Osteoblast (primary cell): ENCODE measurements around the gene LRRC25. TPM values are rescaled to one million over a fixed set of nuclear protein-coding genes. Genes with fewer than 3 reads are reported as not detected.
A peak's percentile ranks its signal among the peaks of the same experiment; 100 is the strongest.

Experiments used
- DNase-seq: peaks from one replicate; pipeline ENCODE4 v3.0.0; 2011; ENCODE audit warnings: low spot score, mixed read lengths; ENCODE audit not compliant: insufficient read length; ENCODE audit errors: missing footprints
- H2AFZ ChIP-seq: 2 replicates; pipeline ENCODE4 v1.6.0; 2011; ENCODE audit warnings: mild to moderate bottlenecking, low read length
- H3K27ac ChIP-seq: 2 replicates; pipeline ENCODE4 v1.5.1; 2011; ENCODE audit warnings: mild to moderate bottlenecking, low read depth, low read length, moderate library complexity
- H3K27me3 ChIP-seq: 2 replicates; pipeline ENCODE4 v1.6.0; 2012; ENCODE audit warnings: mild to moderate bottlenecking, control low read depth, inconsistent platforms, low read length, moderate library complexity; ENCODE audit not compliant: insufficient read depth
- H3K36me3 ChIP-seq: 2 replicates; pipeline ENCODE4 v1.5.1; 2011; ENCODE audit warnings: mild to moderate bottlenecking, low read length, control low read depth, moderate library complexity; ENCODE audit not compliant: insufficient read depth
- H3K4me1 ChIP-seq: 2 replicates; pipeline ENCODE4 v1.5.1; 2011; ENCODE audit warnings: mild to moderate bottlenecking, low read length, control low read depth, moderate library complexity; ENCODE audit not compliant: insufficient read depth
- H3K4me2 ChIP-seq: 2 replicates; pipeline ENCODE4 v1.6.0; 2011; ENCODE audit warnings: mild to moderate bottlenecking, low read length; ENCODE audit not compliant: insufficient read depth
- H3K4me3 ChIP-seq: fragments of 200-600 bp; sonication (generic); 3 replicates; pipeline ENCODE4 v1.5.1; 2012; ENCODE audit warnings: mild to moderate bottlenecking, low read length, inconsistent platforms; ENCODE audit not compliant: insufficient read depth
- H3K79me2 ChIP-seq: 2 replicates; pipeline ENCODE4 v1.6.0; 2012; ENCODE audit warnings: mild to moderate bottlenecking, low read length, control low read depth, inconsistent platforms; ENCODE audit not compliant: insufficient read depth
- H3K9me3 ChIP-seq: 2 replicates; pipeline ENCODE4 v1.5.1; 2011; ENCODE audit warnings: low read depth, low read length, control low read depth
- H4K20me1 ChIP-seq: 2 replicates; pipeline ENCODE4 v1.6.0; 2012; ENCODE audit warnings: mild to moderate bottlenecking, low read length, control low read depth; ENCODE audit not compliant: insufficient read depth
- CTCF ChIP-seq: IDR thresholded peaks from 2 replicates; pipeline ENCODE4 v1.5.1; 2011; ENCODE audit warnings: mild to moderate bottlenecking, low read depth, low read length, moderate library complexity; ENCODE audit errors: extremely low read depth
- total RNA-seq: library from RNA; depleted of rRNA; stranded (reverse); fragments of >200 nt; gene quantifications from 2 replicates; pipeline ENCODE4 v1.2.3, GENCODE V29; 2012

LRRC25 gene
- total RNA-seq, 1 donor: 1.1 TPM

GRCh38 chr19:18393836-18394235, 3.6 kb downstream of the LRRC25 start:
- Histone ChIP-seq H2AFZ (peak overlapping the region; percentile 20), H3K9me3 (no peaks in the 10 kb centered on the region), H3K79me2 (no peaks in the 10 kb centered on the region), H3K27me3 (peaks cover 17% of the 10 kb centered on the region), H3K4me2 (no peak overlapping the region), H3K4me3 (no peak overlapping the region), H3K27ac (no peak overlapping the region), H3K36me3 (peaks cover 10% of the 10 kb centered on the region), H4K20me1 (no peaks in the 10 kb centered on the region), H3K4me1 (peaks cover 15% of the 10 kb centered on the region)
- no peak for TF ChIP-seq CTCF
- peak; percentile 62 for DNase-seq

- H3K79me2 ChIP-seq: peaks cover 2% of the 10 kb centered on the region
- no peak overlapping the region for H2AFZ ChIP-seq
- TF ChIP-seq CTCF: no peak
- no peaks in the 10 kb centered on the region for H3K9me3 ChIP-seq
- no peak overlapping the region for H3K27ac ChIP-seq
- no peak overlapping the region for H3K4me2 ChIP-seq
- no peaks in the 10 kb centered on the region for H4K20me1 ChIP-seq
- peaks cover 18% of the 10 kb centered on the region for H3K4me1 ChIP-seq
- no peak overlapping the region for H3K4me3 ChIP-seq
- DNase-seq: peak; percentile 74
- H3K36me3 ChIP-seq: peaks cover 14% of the 10 kb centered on the region
- H3K27me3 ChIP-seq: peaks cover 15% of the 10 kb centered on the region
Measured at GRCh38 chr19:18392926-18393325, 4.5 kb downstream of the LRRC25 start.

- Histone ChIP-seq H3K4me2 (peak overlapping the region; percentile 19), H2AFZ (peak overlapping the region; percentile 41), H4K20me1 (no peaks in the 10 kb centered on the region), H3K79me2 (peaks cover 2% of the 10 kb centered on the region), H3K27ac (no peak overlapping the region), H3K27me3 (peaks cover 9% of the 10 kb centered on the region), H3K9me3 (no peaks in the 10 kb centered on the region), H3K4me3 (no peak overlapping the region), H3K4me1 (peaks cover 15% of the 10 kb centered on the region), H3K36me3 (peaks cover 14% of the 10 kb centered on the region)
- DNase-seq: peak; percentile 85
- no peak for TF ChIP-seq CTCF
Measured at GRCh38 chr19:18392417-18392816, 5.0 kb downstream of the LRRC25 start.

GRCh38 chr19:18391509-18392075, 5.8 kb downstream of the LRRC25 start:
- no peaks in the 10 kb centered on the region for H3K9me3 ChIP-seq
- peaks cover 9% of the 10 kb centered on the region for H3K79me2 ChIP-seq
- peaks cover 1% of the 10 kb centered on the region for H3K27me3 ChIP-seq
- H2AFZ ChIP-seq: no peak overlapping the region
- H4K20me1 ChIP-seq: no peaks in the 10 kb centered on the region
- no peak overlapping the region for H3K4me3 ChIP-seq
- peaks cover 9% of the 10 kb centered on the region for H3K4me1 ChIP-seq
- no peak overlapping the region for H3K4me2 ChIP-seq
- peak; percentile 69 for DNase-seq
- TF ChIP-seq CTCF: no peak
- H3K36me3 ChIP-seq: peaks cover 14% of the 10 kb centered on the region
- no peak overlapping the region for H3K27ac ChIP-seq
